Measurements from ENCODE around the gene ZNF823. TPM values are rescaled to one million over a fixed set of nuclear protein-coding genes. Genes with fewer than 3 reads are reported as not detected.

ZNF823 gene
- polyA plus RNA-seq, 1 of the 3 experiments (the other 2 are of a cell fraction) = 1.5 TPM

GRCh38 chr19:11780431-11781020, 41.8 kb upstream of the ZNF823 start:
- POLR2A ChIA-PET = no interaction called here
- no peak overlapping the region for H3K27ac ChIP-seq (ENCODE audit: low read depth in 2 of 2, low read length in 1 of 2)

More at GRCh38 chr19:11780431-11781020, 41.8 kb upstream of the ZNF823 start:
- no peak overlapping the region for H2AFZ ChIP-seq (ENCODE audit: low read depth)
- H3K79me2 ChIP-seq (ENCODE audit: insufficient read depth) = no peaks in the 10 kb centered on the region; the same call in 1 of the 2 replicates
- 84% methylated on average over 7 of the region's 7 CpGs for WGBS (ENCODE audit: low lambda C conversion rate)
- no peak for DNase-seq
- TF ChIP-seq FOSL2 (IDR thresholded peaks at IDR 0.05; ENCODE audit: borderline replicate concordance, low read depth) (no peak), MEF2A (IDR thresholded peaks at IDR 0.05; ENCODE audit: borderline replicate concordance, low read depth) (no peak), GATA2 (CRISPR knock-in tag; IDR thresholded peaks at IDR 0.05) (no peak), EZH2phosphoT487 (IDR thresholded peaks at IDR 0.05; ENCODE audit: borderline replicate concordance, low read depth) (no peak), TEAD4 (IDR thresholded peaks at IDR 0.05; ENCODE audit: borderline replicate concordance, insufficient read depth) (no peak), FOXM1 (IDR thresholded peaks at IDR 0.05; ENCODE audit: low read depth) (no peak), RXRA (IDR thresholded peaks at IDR 0.05; ENCODE audit: borderline replicate concordance, low read depth) (no peak), SMC3 (IDR thresholded peaks at IDR 0.05; ENCODE audit: low read depth, low read length) (no peak), PBX3 (IDR thresholded peaks at IDR 0.05) (no peak), NFIC (IDR thresholded peaks at IDR 0.05; ENCODE audit: borderline replicate concordance) (no peak), USF2 (IDR thresholded peaks at IDR 0.05; ENCODE audit: borderline replicate concordance, low read depth, low read length) (no peak), CTCF (IDR thresholded peaks at IDR 0.05) (no peak), RAD21 (IDR thresholded peaks at IDR 0.05; ENCODE audit: low read length) (no peak), TAF1 (IDR thresholded peaks at IDR 0.05; ENCODE audit: borderline replicate concordance, low read depth, low read length) (no peak), IRF3 (IDR thresholded peaks at IDR 0.05; ENCODE audit: low read depth, low read length) (no peak), ZBTB33 (IDR thresholded peaks at IDR 0.05; ENCODE audit: borderline replicate concordance, low read depth) (no peak)
- no peak overlapping the region; a peak in 1 of 4 replicates for H3K4me3 ChIP-seq (ENCODE audit: low read depth in 2 of 2, low read length in 1 of 2)
- H3K9me2 ChIP-seq = no peaks in the 10 kb centered on the region
- CTCF ChIA-PET = interaction anchor here (3.3 kb wide), 1 partner anchor 17 kb away, joined by 16 read pairs; no protein-coding TSS in a partner anchor
- no peaks in the 10 kb centered on the region for H3K27me3 ChIP-seq (ENCODE audit: insufficient read depth)
- peaks cover 41 to 73% of the 10 kb centered on the region in 2 experiments for H3K36me3 ChIP-seq (replicated peaks in 1 of 2; ENCODE audit: control insufficient read depth in 1 of 2, insufficient read depth in 2 of 2, low read length in 1 of 2)
- H3K4me1 ChIP-seq (ENCODE audit: control insufficient read depth in 1 of 2, insufficient read depth in 2 of 2, low read depth in 1 of 2, low read length in 1 of 2) = no peaks in the 10 kb centered on the region
- H3F3A ChIP-seq (replicated peaks; ENCODE audit: insufficient read depth) = peaks cover 3% of the 10 kb centered on the region
- no peak overlapping the region for H3K4me2 ChIP-seq
- H3K9ac ChIP-seq = no peak overlapping the region
- peaks cover 53% of the 10 kb centered on the region for H3K9me3 ChIP-seq
- H4K20me1 ChIP-seq (ENCODE audit: insufficient read depth) = no peaks in the 10 kb centered on the region
